Pancreas (tissue), 10 donors: ENCODE data around the gene JAM3. TPM values are rescaled to one million over a fixed set of nuclear protein-coding genes. Genes with fewer than 3 reads are reported as not detected.

ENCODE experiments used
- ATAC-seq, 4 donors: fragments of 200-7000 bp; cut with Tn5 transposase; one replicate each; pipeline versions ENCODE4 v1.8.0 to v1.9.1; 2020; ENCODE audit warnings: mild to moderate bottlenecking in 4 of 4, moderate library complexity in 4 of 4
- DNase-seq, 6 donors: peaks; one replicate each; pipeline ENCODE4 v3.0.0-alpha.2; 2020
- FAIRE-seq: peaks from 2 replicates; lab custom pipeline; 2012; peaks lifted over from hg19 to GRCh38; lab: Jason Lieb, UNC
- H3K27ac ChIP-seq, 4 donors: fragments of 200-600 bp; sonication (generic); 1 replicate in 3 of 4; 2 replicates in 1 of 4; pipeline versions ENCODE4 v1.5.0 to v1.8.0; 2020
- H3K27me3 ChIP-seq, 4 donors: fragments of 200-600 bp; one replicate each; pipeline ENCODE4 v1.8.0; 2021
- H3K36me3 ChIP-seq, 3 donors: fragments of 200-600 bp; sonication (generic) in 1 of 3; one replicate each; pipeline versions ENCODE4 v1.5.0 to v1.8.0; 2020 to 2021
- H3K4me1 ChIP-seq, 3 donors: fragments of 200-600 bp; one replicate each; pipeline ENCODE4 v1.8.0; 2021
- H3K4me3 ChIP-seq, 4 donors: fragments of 200-600 bp; sonication (generic) in 2 of 4; one replicate each; pipeline versions ENCODE4 v1.5.0 to v1.8.0; 2020 to 2021
- H3K9me3 ChIP-seq, 4 donors: fragments of 200-600 bp; one replicate each; pipeline ENCODE4 v1.8.0; 2021
- CTCF ChIP-seq, 4 donors: fragments of 200-600 bp; sonication (generic) in 3 of 4; IDR thresholded peaks; one replicate each; pipeline versions ENCODE4 v1.5.0 to v1.8.0; 2021; ENCODE audit warnings: antibody characterized with exemption in 4 of 4
- WGBS, 2 donors: extraction: QIAGEN DNeasy Blood & Tissue Kit; methylation state at CpG; one replicate each; pipeline ENCODE4 v1.1.7; 2013; 5-methylcytosine and 5-hydroxymethylcytosine counted together
- intact Hi-C, 3 donors: fragments of 100-400 bp; cut with DNase I; formaldehyde crosslinking; loops; one replicate each; pipeline versions ENCODE4 v1.11.1 to v1.14.2; 2022
- polyA plus RNA-seq, 2 donors: library from polyadenylated mRNA; stranded (reverse); fragments of 200-250 nt; gene quantifications; one replicate each; pipeline ENCODE4 v1.2.3, GENCODE V29; 2013
- total RNA-seq, 6 donors: library from RNA; stranded (reverse); fragmentation: NEBNext Ultra II Directional in 4 of 6; extraction: Animal tissue kit (Norgen Biotek cat#: 25700) in 4 of 6; gene quantifications; one replicate each; pipeline versions ENCODE4 v1.2.1 to v1.2.4, GENCODE V29; 2021 to 2023
- donor health status: healthy with polysubstance abuse.
- donor health status: DM: no; HTN: no; CAD: no; lungs with moderate emphysema.
- donor health status: DM: no; HTN: no; CAD: no.
- donor health status: control.
- donor health status: control.
- donor health status: Bipolar disorder and iron deficiency.
- donor health status: DM: yes; HTN: yes; CAD: no.
- donor health status: DM: no; HTN: no; CAD: no.
- donor health status: DM: no; HTN: no; CAD: no.
- donor health status: DM: yes; HTN: yes; CAD: no.

JAM3 gene
- total and polyA plus RNA-seq, 8 donors = 1.7 to 11.0 (median 4.2) TPM

GRCh38 chr11:134116210-134116609 lies 47.3 kb downstream of the JAM3 start:
- intact Hi-C loops = no loop called here
- H3K4me3 ChIP-seq = no peak overlapping the region

GRCh38 chr11:134118006-134118405 lies 49.1 kb downstream of the JAM3 start:
- ATAC-seq (peak in 2 of 4 donors; percentile 68 to 70), FAIRE-seq (no peak), DNase-seq (no peak)
- Histone ChIP-seq H3K4me1 (no peaks in the 10 kb centered on the region), H3K9me3 (no peaks in the 10 kb centered on the region), H3K27me3 (no peaks in the 10 kb centered on the region), H3K27ac (no peak overlapping the region), H3K36me3 (no peaks in the 10 kb centered on the region), H3K4me3 (no peak overlapping the region)
- no peak for TF ChIP-seq CTCF (IDR thresholded peaks at IDR 0.05)
- intact Hi-C loops = no loop called here

More at GRCh38 chr11:134116210-134116609, 47.3 kb downstream of the JAM3 start:
- ATAC-seq (no peak), DNase-seq (no peak), FAIRE-seq (no peak)
- 70 to 83% methylated on average over 1 of the region's 1 CpG for WGBS, 2 donors
- H3K36me3 ChIP-seq = no peaks in the 10 kb centered on the region
- no peaks in the 10 kb centered on the region for H3K27me3 ChIP-seq
- H3K27ac ChIP-seq = no peak overlapping the region
- TF ChIP-seq CTCF (IDR thresholded peaks at IDR 0.05) = no peak
- H3K9me3 ChIP-seq = no peaks in the 10 kb centered on the region
- no peaks in the 10 kb centered on the region for H3K4me1 ChIP-seq

GRCh38 chr11:134119094-134119493 lies 50.2 kb downstream of the JAM3 start:
- Histone ChIP-seq H3K36me3 (no peaks in the 10 kb centered on the region), H3K4me3 (no peak overlapping the region), H3K9me3 (no peaks in the 10 kb centered on the region), H3K27me3 (peaks cover 0 to 6% (median 0%) of the 10 kb centered on the region in 4 donors), H3K4me1 (no peaks in the 10 kb centered on the region), H3K27ac (no peak overlapping the region)
- FAIRE-seq (no peak), ATAC-seq (no peak), DNase-seq (no peak)
- 77 to 94% methylated on average over 3 of the region's 3 CpGs for WGBS, 2 donors
- intact Hi-C loops = no loop called here
- TF ChIP-seq CTCF (IDR thresholded peaks at IDR 0.05) = no peak

GRCh38 chr11:134120143-134120850 lies 51.4 kb downstream of the JAM3 start:
- DNase-seq = peak in 1 of 6 donors; percentile 20
- TF ChIP-seq CTCF (IDR thresholded peaks at IDR 0.05) = no peak
- intact Hi-C loops = no loop called here
- H3K27ac ChIP-seq = peak overlapping the region in 2 of 4 donors; percentile 54 to 58
- peaks cover 0 to 10% (median 0%) of the 10 kb centered on the region in 4 donors for H3K27me3 ChIP-seq
- H3K4me3 ChIP-seq = no peak overlapping the region
- no peaks in the 10 kb centered on the region for H3K4me1 ChIP-seq
- 57 to 65% methylated on average over 13 of the region's 13 CpGs for WGBS, 2 donors
- no peaks in the 10 kb centered on the region for H3K9me3 ChIP-seq
- peak; percentile 77 for FAIRE-seq
- ATAC-seq = peak in 3 of 4 donors; percentile 61 to 74 (median 63)
- no peaks in the 10 kb centered on the region for H3K36me3 ChIP-seq

GRCh38 chr11:134120921-134121526 lies 52.2 kb downstream of the JAM3 start:
- intact Hi-C loops = no loop called here
- no peak for TF ChIP-seq CTCF (IDR thresholded peaks at IDR 0.05)
- H3K27me3 ChIP-seq = peaks cover 0 to 10% (median 0%) of the 10 kb centered on the region in 4 donors
- peak overlapping the region in 2 of 4 donors; percentile 54 to 58 for H3K27ac ChIP-seq
- FAIRE-seq (no peak), DNase-seq (no peak), ATAC-seq (peak in 2 of 4 donors; percentile 7 to 28)
- no peak overlapping the region for H3K4me3 ChIP-seq
- no peaks in the 10 kb centered on the region for H3K4me1 ChIP-seq
- H3K36me3 ChIP-seq = no peaks in the 10 kb centered on the region
- H3K9me3 ChIP-seq = no peaks in the 10 kb centered on the region
- 63 to 73% methylated on average over 9 of the region's 9 CpGs for WGBS, 2 donors
